HG03521 (cell line): Measurements from ENCODE around the gene HOXB9.

ENCODE experiments used
- ATAC-seq: cut with Tn5 transposase; IDR thresholded peaks from one replicate; pipeline ENCODE4 v1.9.1; 2021; ENCODE audit warnings: mild to moderate bottlenecking, moderate library complexity; ENCODE audit not compliant: unreplicated experiment

Gene HOXB9

GRCh38 chr17:48625495-48626244, 488 bp downstream of the HOXB9 start:
- no peak for ATAC-seq

- ATAC-seq = no peak
These were observed 1.3 kb downstream of the HOXB9 start for GRCh38 chr17:48624544-48625494.

- ATAC-seq = no peak
These were observed 2.0 kb downstream of the HOXB9 start for GRCh38 chr17:48624118-48624517.

- no peak for ATAC-seq
These were observed 2.6 kb downstream of the HOXB9 start for GRCh38 chr17:48623583-48623982.

- ATAC-seq = no peak
These were observed 3.3 kb downstream of the HOXB9 start for GRCh38 chr17:48622857-48623256.

- no peak for ATAC-seq
These were observed 4.5 kb downstream of the HOXB9 start for GRCh38 chr17:48621410-48622392.

GRCh38 chr17:48620461-48621139, 5.6 kb downstream of the HOXB9 start:
- ATAC-seq = no peak

GRCh38 chr17:48619826-48620449, 6.2 kb downstream of the HOXB9 start:
- no peak for ATAC-seq

- ATAC-seq = no peak
These were observed 7.8 kb downstream of the HOXB9 start for GRCh38 chr17:48618256-48618896.

GRCh38 chr17:48617471-48618255, 8.5 kb downstream of the HOXB9 start:
- no peak for ATAC-seq

GRCh38 chr17:48616717-48617470, 9.3 kb downstream of the HOXB9 start:
- no peak for ATAC-seq

GRCh38 chr17:48615963-48616716, 10.0 kb downstream of the HOXB9 start:
- ATAC-seq = no peak

- no peak for ATAC-seq
These were observed 10.9 kb downstream of the HOXB9 start, which contains the start of gene HOXB8 for GRCh38 chr17:48615047-48615962. Gene HOXB8 (minus strand): TSS chr17:48615292. CDS start chr17:48614704, 588 bp downstream.

- no peak for ATAC-seq
These were observed 12.1 kb downstream of the HOXB9 start for GRCh38 chr17:48613862-48614694.
